ENCODE results near the gene LCMT2. TPM values are rescaled to one million over a fixed set of nuclear protein-coding genes. Genes with fewer than 3 reads are reported as not detected.

The LCMT2 gene
- polyA plus RNA-seq, 1 donor (not counting 4 experiments of a cell fraction or from before 2014, with no cell fraction given), result 14.0 TPM

GRCh38 chr15:43360821-43361220, 30.4 kb upstream of the LCMT2 start:
- H3K27me3 ChIP-seq (ENCODE audit: control insufficient read depth, extremely low read depth, insufficient read depth, low read length), result no peaks in the 10 kb centered on the region
- no peaks in the 10 kb centered on the region for H4K20me1 ChIP-seq (ENCODE audit: control insufficient read depth, extremely low read depth, insufficient read depth, low read length)
- no peaks in the 10 kb centered on the region for H3K4me1 ChIP-seq (ENCODE audit: control insufficient read depth, extremely low read depth, insufficient read depth, low read length)
- H3K36me3 ChIP-seq (ENCODE audit: control insufficient read depth in 2 of 2, extremely low read depth in 1 of 2, insufficient read depth in 2 of 2, low read length in 2 of 2), result peaks cover 23 to 25% of the 10 kb centered on the region in 2 experiments
- no peaks in the 10 kb centered on the region for H3K9me1 ChIP-seq (ENCODE audit: control insufficient read depth, extremely low read depth, insufficient read depth, low read length)
- no peak overlapping the region for H3K27ac ChIP-seq (ENCODE audit: control insufficient read depth, insufficient read depth, low read length)
- dilution Hi-C loops (cut with MboI; ENCODE audit: extremely low pct_ligation_motif_present, low sequenced_read_pairs), result no loop called here
- H3K4me3 ChIP-seq (ENCODE audit: control insufficient read depth in 2 of 3, extremely low read depth in 1 of 3, insufficient read depth in 2 of 3, low read depth in 1 of 3, low read length in 3 of 3), result no peak overlapping the region
- no peak overlapping the region for H2AFZ ChIP-seq (ENCODE audit: control insufficient read depth, low read length)
- H3K9me3 ChIP-seq (ENCODE audit: control insufficient read depth, low read depth, low read length), result peaks cover 12% of the 10 kb centered on the region
- H3K9ac ChIP-seq (ENCODE audit: control insufficient read depth, extremely low read depth, insufficient read depth, low read length), result no peak overlapping the region
- DNase-seq (ENCODE audit: low read depth, low spot score), result no peak
- FAIRE-seq, result no peak
- H3K79me2 ChIP-seq (ENCODE audit: control insufficient read depth, insufficient read depth, low read length), result no peaks in the 10 kb centered on the region
- no peak for TF ChIP-seq EZH2 (IDR thresholded peaks at IDR 0.05; ENCODE audit: low read length)
- TF ChIP-seq CTCF (optimal IDR thresholded peaks at IDR 0.05 in 1 of 3, IDR thresholded peaks at IDR 0.05 in 1 of 3, conservative IDR thresholded peaks at IDR 0.05 in 1 of 3; ENCODE audit: extremely low read depth in 1 of 3, insufficient read depth in 2 of 3, low read length in 3 of 3), result no peak
- no peak overlapping the region for H3K4me2 ChIP-seq (ENCODE audit: control insufficient read depth, extremely low read depth, insufficient read depth, low read depth, low read length)

- Histone ChIP-seq H3K4me2 (ENCODE audit: control insufficient read depth, extremely low read depth, insufficient read depth, low read depth, low read length) (no peak overlapping the region), H3K9me1 (ENCODE audit: control insufficient read depth, extremely low read depth, insufficient read depth, low read length) (no peaks in the 10 kb centered on the region), H3K27me3 (ENCODE audit: control insufficient read depth, extremely low read depth, insufficient read depth, low read length) (no peaks in the 10 kb centered on the region), H3K27ac (ENCODE audit: control insufficient read depth, insufficient read depth, low read length) (no peak overlapping the region), H3K4me3 (ENCODE audit: control insufficient read depth in 2 of 3, extremely low read depth in 1 of 3, insufficient read depth in 2 of 3, low read depth in 1 of 3, low read length in 3 of 3) (no peak overlapping the region), H3K9me3 (ENCODE audit: control insufficient read depth, low read depth, low read length) (no peaks in the 10 kb centered on the region), H2AFZ (ENCODE audit: control insufficient read depth, low read length) (no peak overlapping the region), H3K9ac (ENCODE audit: control insufficient read depth, extremely low read depth, insufficient read depth, low read length) (no peak overlapping the region), H3K4me1 (ENCODE audit: control insufficient read depth, extremely low read depth, insufficient read depth, low read length) (no peaks in the 10 kb centered on the region), H3K36me3 (ENCODE audit: control insufficient read depth in 2 of 2, extremely low read depth in 1 of 2, insufficient read depth in 2 of 2, low read length in 2 of 2) (peaks cover 0 to 2% of the 10 kb centered on the region in 2 experiments), H4K20me1 (ENCODE audit: control insufficient read depth, extremely low read depth, insufficient read depth, low read length) (no peaks in the 10 kb centered on the region), H3K79me2 (ENCODE audit: control insufficient read depth, insufficient read depth, low read length) (no peaks in the 10 kb centered on the region)
- dilution Hi-C loops (cut with MboI; ENCODE audit: extremely low pct_ligation_motif_present, low sequenced_read_pairs), result no loop called here
- FAIRE-seq, result no peak
- TF ChIP-seq EZH2 (IDR thresholded peaks at IDR 0.05; ENCODE audit: low read length), result no peak
- TF ChIP-seq CTCF (optimal IDR thresholded peaks at IDR 0.05 in 1 of 3, IDR thresholded peaks at IDR 0.05 in 1 of 3, conservative IDR thresholded peaks at IDR 0.05 in 1 of 3; ENCODE audit: extremely low read depth in 1 of 3, insufficient read depth in 2 of 3, low read length in 3 of 3), result no peak
- DNase-seq (ENCODE audit: low read depth, low spot score), result no peak
Measured at GRCh38 chr15:43352693-43353382, 22.5 kb upstream of the LCMT2 start.

Data from keratinocyte (primary cell).